Lung (tissue), 12 donors: ENCODE data around the gene MADD. TPM values are rescaled to one million over a fixed set of nuclear protein-coding genes. Genes with fewer than 3 reads are reported as not detected.

ENCODE experiments used
- ATAC-seq: fragments of 200-7000 bp; cut with Tn5 transposase; one replicate; pipeline ENCODE4 v1.9.1; 2020; ENCODE audit warnings: moderate number of reproducible peaks; ENCODE audit not compliant: insufficient read depth, low FRiP score
- DNase-seq, 3 donors: peaks; one replicate each; pipeline ENCODE4 v3.0.0-alpha.2; 2013 to 2017
- H3K27ac ChIP-seq, 2 donors: one replicate each; pipeline ENCODE4 v1.5.1; 2013; ENCODE audit warnings: mild to moderate bottlenecking in 2 of 2, moderate library complexity in 2 of 2, control low read depth in 1 of 2, inconsistent platforms in 1 of 2, low read depth in 1 of 2, low read length in 1 of 2
- H3K27me3 ChIP-seq, 3 donors: one replicate each; pipeline ENCODE4 v1.5.1; 2013; ENCODE audit warnings: low read length in 2 of 3; ENCODE audit not compliant: control insufficient read depth in 3 of 3, insufficient read depth in 3 of 3
- H3K36me3 ChIP-seq, 4 donors: one replicate each; pipeline ENCODE4 v1.5.1; 2013; ENCODE audit warnings: low read length in 4 of 4, mild to moderate bottlenecking in 1 of 4, moderate library complexity in 1 of 4; ENCODE audit not compliant: control insufficient read depth in 4 of 4, insufficient read depth in 4 of 4
- H3K4me1 ChIP-seq, 5 donors: one replicate each; pipeline ENCODE4 v1.5.1; 2013; ENCODE audit warnings: low read length in 5 of 5, mild to moderate bottlenecking in 2 of 5, moderate library complexity in 1 of 5; ENCODE audit not compliant: control insufficient read depth in 5 of 5, insufficient read depth in 5 of 5
- H3K4me3 ChIP-seq: one replicate; pipeline ENCODE4 v1.5.1; 2013; ENCODE audit warnings: mild to moderate bottlenecking, control low read depth, moderate library complexity
- H3K9ac ChIP-seq, 2 donors: one replicate each; pipeline ENCODE4 v1.5.1; 2013; ENCODE audit warnings: low read length in 2 of 2, control low read depth in 1 of 2; ENCODE audit not compliant: insufficient read depth in 1 of 2
- H3K9me3 ChIP-seq, 4 donors: one replicate each; pipeline ENCODE4 v1.5.1; 2013; ENCODE audit warnings: low read length in 3 of 4, mild to moderate bottlenecking in 1 of 4, moderate library complexity in 1 of 4; ENCODE audit not compliant: control insufficient read depth in 4 of 4, insufficient read depth in 3 of 4
- CTCF ChIP-seq: IDR thresholded peaks from 2 replicates; pipeline ENCODE4 v1.5.1; 2012; ENCODE audit warnings: mild to moderate bottlenecking; ENCODE audit errors: control extremely low read depth, extremely low read depth
- WGBS, 2 donors: extraction: QIAGEN DNeasy Blood & Tissue Kit; methylation state at CpG; one replicate each; pipeline ENCODE4 v1.1.7; 2013; 5-methylcytosine and 5-hydroxymethylcytosine counted together
- polyA plus RNA-seq, 2 donors: library from polyadenylated mRNA; stranded (reverse); fragments of 200-250 nt; gene quantifications; one replicate each; pipeline ENCODE4 v1.2.1, GENCODE V29; 2013
- total RNA-seq, 2 donors: library from RNA; depleted of rRNA in 1 of 2; stranded (reverse); fragments of >200 nt in 1 of 2; gene quantifications; one replicate each; pipeline ENCODE4 v1.2.1, GENCODE V29; 2014 to 2021
- donor health status: control.
- donor health status: control.
- donor health status: Bipolar disorder and iron deficiency.
- donor health status: healthy.
- donor health status: DM: yes; HTN: yes; CAD: no.

The MADD gene
- total and polyA plus RNA-seq, 4 donors: 15.9 to 56.8 (median 37.1) TPM

DNA sequence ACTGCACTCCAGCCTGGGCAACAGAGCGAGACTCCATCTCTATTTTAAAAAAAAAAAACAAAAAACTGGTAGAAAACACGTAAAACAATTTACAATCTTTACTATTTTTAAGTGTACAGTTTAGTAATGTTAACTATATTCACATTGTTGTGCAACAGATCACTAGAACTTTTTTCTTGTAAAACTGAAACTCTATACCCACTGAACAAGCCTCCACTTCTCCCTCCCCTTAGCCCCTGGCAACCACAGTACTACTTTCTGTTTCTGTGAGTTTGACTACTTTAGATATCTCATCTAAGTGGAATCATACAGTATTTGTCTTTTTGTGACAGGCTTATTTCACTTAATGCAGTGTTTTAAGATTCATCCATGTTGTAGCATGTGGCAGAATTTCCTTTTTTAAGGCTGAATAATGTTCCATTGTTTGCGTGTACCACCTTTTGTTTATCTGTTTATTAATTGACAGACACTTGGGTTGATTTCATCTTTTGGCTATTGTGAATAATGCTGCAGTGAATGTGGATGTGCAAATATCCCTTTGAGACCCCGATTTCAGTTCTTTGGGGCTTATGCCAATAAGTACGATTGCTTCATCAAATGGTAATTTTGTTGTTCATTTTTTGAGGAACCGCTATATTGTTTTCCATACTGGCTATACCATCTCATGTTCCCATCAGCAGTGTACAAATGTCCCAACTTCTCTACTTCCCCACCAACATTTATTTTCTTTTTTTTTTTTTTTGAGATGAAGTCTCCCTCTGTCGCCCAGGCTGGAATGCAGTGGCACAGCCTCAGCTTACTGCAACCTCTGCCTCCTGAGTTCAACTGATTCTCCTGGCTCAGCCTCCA lies 44.2 kb upstream of the MADD start:
- Histone ChIP-seq H3K4me1 (no peaks in the 10 kb centered on the region), H3K27ac (no peak overlapping the region), H3K36me3 (peaks cover 0 to 11% (median 4%) of the 10 kb centered on the region in 4 donors), H3K9me3 (no peaks in the 10 kb centered on the region), H3K27me3 (no peaks in the 10 kb centered on the region), H3K9ac (no peak overlapping the region), H3K4me3 (no peak overlapping the region)
- no peak for DNase-seq
- no peak for ATAC-seq
- 87 to 88% methylated on average over 7 of the region's 7 CpGs for WGBS, 2 donors
- no peak for TF ChIP-seq CTCF

DNA sequence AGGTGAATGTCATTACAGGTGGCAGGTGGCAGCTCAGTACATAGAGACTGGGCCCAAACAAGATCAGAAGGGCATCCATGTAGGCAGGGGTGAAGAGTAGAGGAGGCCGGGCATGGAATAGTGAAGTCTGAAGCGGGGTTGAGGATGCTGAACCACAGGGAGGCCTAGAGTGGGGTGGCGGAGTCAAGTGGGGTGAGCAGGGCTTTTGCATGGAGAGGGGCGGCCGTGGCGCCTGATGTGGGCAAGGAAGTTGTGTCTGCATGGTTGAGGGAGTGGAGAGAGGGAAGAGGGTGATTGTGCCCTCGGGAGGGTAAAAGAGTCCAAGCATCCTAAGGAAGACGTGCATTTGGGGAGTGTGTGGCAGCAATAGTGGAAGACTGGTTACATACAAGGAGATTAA lies 40.8 kb upstream of the MADD start:
- no peak overlapping the region for H3K4me3 ChIP-seq
- no peak for ATAC-seq
- TF ChIP-seq CTCF: no peak
- no peaks in the 10 kb centered on the region for H3K9me3 ChIP-seq
- 94 to 95% methylated on average over 8 of the region's 8 CpGs for WGBS, 2 donors
- no peaks in the 10 kb centered on the region for H3K27me3 ChIP-seq
- H3K9ac ChIP-seq: no peak overlapping the region
- H3K36me3 ChIP-seq: peaks cover 0 to 8% (median 2%) of the 10 kb centered on the region in 4 donors
- no peak for DNase-seq
- H3K4me1 ChIP-seq: peaks cover 0 to under 1% (median 0%) of the 10 kb centered on the region in 5 donors
- H3K27ac ChIP-seq: no peak overlapping the region

DNA sequence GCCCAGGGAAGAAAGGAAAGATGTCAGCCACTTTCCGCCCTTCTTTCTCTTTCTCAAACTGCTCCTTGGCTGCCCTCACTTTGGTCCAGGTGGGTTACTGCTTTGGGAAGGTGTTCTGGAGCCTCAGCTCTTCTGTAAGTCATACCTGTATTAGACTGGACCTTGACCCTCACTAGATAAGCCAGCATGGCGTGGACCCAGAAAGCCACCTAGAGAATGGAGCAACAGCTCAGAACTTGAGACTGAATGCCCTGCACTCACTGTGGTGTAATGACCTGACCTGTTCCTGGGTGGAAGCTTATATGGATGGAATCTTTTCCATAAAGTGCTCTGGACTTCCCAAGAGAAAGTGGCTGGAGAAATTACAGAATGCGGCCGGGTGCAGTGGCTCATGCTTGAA lies 36.9 kb upstream of the MADD start:
- Histone ChIP-seq H3K9me3 (no peaks in the 10 kb centered on the region), H3K36me3 (peaks cover 0 to 10% (median 8%) of the 10 kb centered on the region in 4 donors), H3K4me1 (peaks cover 0 to 3% (median 0%) of the 10 kb centered on the region in 5 donors), H3K4me3 (no peak overlapping the region), H3K9ac (no peak overlapping the region), H3K27ac (no peak overlapping the region), H3K27me3 (no peaks in the 10 kb centered on the region)
- 97 to 99% methylated on average over 4 of the region's 4 CpGs for WGBS, 2 donors
- ATAC-seq (no peak), DNase-seq (no peak)
- no peak for TF ChIP-seq CTCF
